SK-N-SH (cell line): ENCODE results near the gene AURKB. TPM values are rescaled to one million over a fixed set of nuclear protein-coding genes. Genes with fewer than 3 reads are reported as not detected.

Source experiments
- CTCF ChIA-PET: fragments of 300-600, 350-600 bp; formaldehyde crosslinking; extraction: SDS; loops from one replicate; lab custom pipeline; 2021; lab: Yijun Ruan, JAX
- POLR2A ChIA-PET: fragments of 350-600 bp; sonication (Branson Sonifier 250); formaldehyde crosslinking; extraction: SDS; loops from one replicate; lab custom pipeline; 2020; ENCODE audit warnings: antibody characterized with exemption, inconsistent platforms; lab: Yijun Ruan, JAX
- DNase-seq: peaks from one replicate; pipeline ENCODE4 v3.0.0; 2012
- H2AFZ ChIP-seq: fragments of 200-600 bp; sonication (generic); 2 replicates; pipeline ENCODE4 v1.8.1; 2016; ENCODE audit warnings: antibody characterized with exemption, mild to moderate bottlenecking, low read depth
- H3F3A ChIP-seq: fragments of 200-600 bp; sonication (generic); replicated peaks from 2 replicates; pipeline ENCODE3; 2016; ENCODE audit warnings: antibody characterized with exemption, mild to moderate bottlenecking; ENCODE audit not compliant: insufficient read depth
- H3K27ac ChIP-seq, 2 experiments: fragments of 200-500 bp in 1 of 2; fragments of 200-600 bp in 1 of 2; sonication (Bioruptor generic) in 1 of 2; sonication (generic), shearing (Covaris generic) in 1 of 2; 2 replicates each; pipeline versions ENCODE4 v1.5.1 to v1.6.1; 2014 to 2016; ENCODE audit warnings: low read depth in 2 of 2, inconsistent platforms in 1 of 2, low read length in 1 of 2, mild to moderate bottlenecking in 1 of 2, mixed read lengths in 1 of 2
- H3K27me3 ChIP-seq: fragments of 200-600 bp; sonication (generic), shearing (Covaris generic); 2 replicates; pipeline ENCODE4 v1.6.1; 2016; ENCODE audit warnings: mixed run types; ENCODE audit not compliant: insufficient read depth
- H3K36me3 ChIP-seq, 2 experiments: fragments of 200-500 bp in 1 of 2; fragments of 200-600 bp in 1 of 2; sonication (Bioruptor generic) in 1 of 2; sonication (generic) in 1 of 2; replicated peaks in 1 of 2; 2 replicates each; pipeline versions ENCODE3 to v1.5.1; 2014 to 2016; ENCODE audit warnings: low read length in 1 of 2, mild to moderate bottlenecking in 1 of 2; ENCODE audit not compliant: insufficient read depth in 2 of 2, control insufficient read depth in 1 of 2
- H3K4me1 ChIP-seq, 2 experiments: fragments of 200-500 bp in 1 of 2; fragments of 200-600 bp in 1 of 2; sonication (Bioruptor generic) in 1 of 2; sonication (generic), shearing (Covaris generic) in 1 of 2; 2 replicates each; pipeline versions ENCODE4 v1.5.1 to v1.6.1; 2014 to 2016; ENCODE audit warnings: low read depth in 1 of 2, low read length in 1 of 2, mixed run types in 1 of 2; ENCODE audit not compliant: insufficient read depth in 2 of 2, control insufficient read depth in 1 of 2
- H3K4me2 ChIP-seq: fragments of 200-600 bp; sonication (generic), shearing (Covaris generic); 2 replicates; pipeline ENCODE4 v1.6.1; 2017; ENCODE audit warnings: mixed run types
- H3K4me3 ChIP-seq, 2 experiments: fragments of 200-500 bp in 1 of 2; fragments of 200-600 bp in 1 of 2; sonication (Bioruptor generic) in 1 of 2; sonication (generic), shearing (Covaris generic) in 1 of 2; 2 replicates each; pipeline versions ENCODE4 v1.5.1 to v1.8.1; 2014 to 2016; ENCODE audit warnings: low read depth in 2 of 2, inconsistent platforms in 1 of 2, low read length in 1 of 2, mild to moderate bottlenecking in 1 of 2, mixed read lengths in 1 of 2, moderate library complexity in 1 of 2
- H3K79me2 ChIP-seq: fragments of 200-600 bp; sonication (generic); 2 replicates; pipeline ENCODE4 v1.8.1; 2017; ENCODE audit warnings: mild to moderate bottlenecking; ENCODE audit not compliant: insufficient read depth
- H3K9ac ChIP-seq: fragments of 200-600 bp; sonication (generic); 2 replicates; pipeline ENCODE4 v1.6.1; 2017; ENCODE audit warnings: mixed run types
- H3K9me2 ChIP-seq: fragments of 200-600 bp; sonication (generic); 2 replicates; pipeline ENCODE4 v1.6.1; 2017; ENCODE audit warnings: mixed run types
- H3K9me3 ChIP-seq: fragments of 200-600 bp; sonication (generic); 2 replicates; pipeline ENCODE4 v1.6.1; 2017; ENCODE audit warnings: mixed run types, mild to moderate bottlenecking, moderate library complexity
- H4K20me1 ChIP-seq: fragments of 200-600 bp; sonication (generic); 2 replicates; pipeline ENCODE4 v1.6.1; 2017; ENCODE audit warnings: mild to moderate bottlenecking, mixed run types; ENCODE audit not compliant: insufficient read depth
- CTCF ChIP-seq: fragments of 200-600 bp; sonication (generic); IDR thresholded peaks from 2 replicates; pipeline ENCODE4 v1.6.1; 2017; ENCODE audit warnings: antibody characterized with exemption, mild to moderate bottlenecking, moderate library complexity
- GATA2 ChIP-seq: sonication (generic); formaldehyde crosslinking; IDR thresholded peaks from 2 replicates; pipeline ENCODE4 v1.5.0; 2020; ENCODE audit warnings: mild to moderate bottlenecking, missing genetic modification reagents
- POLR2AphosphoS5 ChIP-seq: IDR thresholded peaks from 2 replicates; pipeline ENCODE4 v1.6.1; 2012; ENCODE audit warnings: low read depth, low read length
- RAD21 ChIP-seq: IDR thresholded peaks from 2 replicates; pipeline ENCODE4 v1.6.1; 2012; ENCODE audit warnings: mild to moderate bottlenecking, low read length
- RCOR1 ChIP-seq: fragments of 150-350 bp; IDR thresholded peaks from 2 replicates; pipeline ENCODE4 v1.6.1; 2017; ENCODE audit warnings: antibody characterized with exemption, low read length
- SIN3A ChIP-seq: IDR thresholded peaks from 2 replicates; pipeline ENCODE4 v1.6.1; 2012; ENCODE audit warnings: low read depth, mild to moderate bottlenecking, low read length, moderate library complexity, borderline replicate concordance
- TAF1 ChIP-seq: IDR thresholded peaks from 2 replicates; pipeline ENCODE4 v1.6.1; 2012; ENCODE audit warnings: low read depth, mild to moderate bottlenecking, low read length, moderate library complexity, borderline replicate concordance
- YY1 ChIP-seq: IDR thresholded peaks from 2 replicates; pipeline ENCODE4 v1.4.0; 2012; ENCODE audit warnings: low read depth, mild to moderate bottlenecking
- WGBS: methylation state at CpG from one replicate; pipeline ENCODE4 v1.1.6; 2017; ENCODE audit warnings: low lambda C conversion rate; 5-methylcytosine and 5-hydroxymethylcytosine counted together
- polyA plus RNA-seq, 3 experiments: library from polyadenylated mRNA; depleted of rRNA; stranded (reverse); fragments of >200 nt; gene quantifications; 2 replicates each; pipeline ENCODE4 v1.2.3, GENCODE V29; 2012
- TF ChIP-seq, protein P1 (sequence below): fragments of 150-350 bp; IDR thresholded peaks from 2 replicates; pipeline ENCODE4 v1.6.1; 2016; ENCODE audit warnings: mild to moderate bottlenecking, low read depth, low read length
- TF ChIP-seq, protein P2 (sequence below): IDR thresholded peaks from 2 replicates; pipeline ENCODE4; 2012
- TF ChIP-seq, protein P3 (sequence below): fragments of 150-350 bp; IDR thresholded peaks from 2 replicates; pipeline ENCODE4 v1.6.1; 2017; ENCODE audit warnings: antibody characterized with exemption, low read length, low read depth, borderline replicate concordance
- TF ChIP-seq, protein P4 (sequence below): IDR thresholded peaks from 2 replicates; pipeline ENCODE4 v1.4.0; 2012; ENCODE audit warnings: low read depth, borderline replicate concordance

AURKB gene
- polyA plus RNA-seq, 1 of the 3 experiments (the other 2 are of a cell fraction): 43.9 TPM

GRCh38 chr17:8175795-8176196 lies 34.6 kb downstream of the AURKB start (continued):
- TF ChIP-seq CTCF (no peak), SIN3A (no peak), POLR2AphosphoS5 (no peak)

DNA sequence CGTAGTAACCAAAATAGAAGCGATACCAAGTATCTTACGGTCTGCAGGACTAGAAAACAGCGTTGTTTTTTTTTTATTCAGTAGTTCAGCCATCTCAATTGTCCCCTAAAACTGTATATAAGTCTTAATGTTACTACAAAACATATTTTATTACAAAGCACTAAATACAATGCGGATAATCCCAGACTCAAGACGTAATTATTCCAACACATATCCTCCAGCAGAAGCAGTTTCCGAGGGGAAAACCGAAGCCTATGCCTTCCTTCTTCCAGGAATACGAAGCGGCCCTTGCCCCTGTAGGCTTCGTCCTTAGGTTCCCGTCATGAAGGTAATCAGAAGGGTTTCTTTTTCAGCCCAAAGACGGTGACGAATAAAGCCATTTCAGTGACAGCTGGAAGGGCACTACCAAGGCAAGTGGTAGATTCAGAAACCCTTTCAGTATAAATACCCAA lies 36.5 kb downstream of the AURKB start:
- Histone ChIP-seq H3K4me1 (peaks cover 6 to 28% of the 10 kb centered on the region in 2 experiments; a peak in 2 of 4 replicates), H2AFZ (peak overlapping the region; percentile 57), H3K27me3 (no peaks in the 10 kb centered on the region), H3K27ac (peak overlapping the region; percentile 97 to 98), H3K36me3 (no peaks in the 10 kb centered on the region), H3K9me3 (no peaks in the 10 kb centered on the region), H3K9ac (peak overlapping the region; percentile 82), H3K9me2 (no peaks in the 10 kb centered on the region), H3K79me2 (peaks cover 9% of the 10 kb centered on the region), H4K20me1 (no peaks in the 10 kb centered on the region), H3K4me3 (peak overlapping the region; percentile 38 to 54), H3F3A (peaks cover 21% of the 10 kb centered on the region), H3K4me2 (peak overlapping the region; percentile 87)
- no peak for DNase-seq
- ChIA-PET CTCF (interaction anchor here (0.9 to 2.0 kb wide), 7 partner anchors 10 to 35 kb away, joined by 3 to 9 read pairs (median 5); no protein-coding TSS in a partner anchor), POLR2A (interaction anchor here (0.6 to 1.3 kb wide), 24 partner anchors 10 to 121 kb away, joined by 3 to 36 read pairs (median 6); partner anchors contain the start of genes AURKB, BORCS6, CTC1 and HES7)
- 7% methylated on average over 14 of the region's 14 CpGs for WGBS
- 0 out of 2 replicates have a peak, but pooled peaks have one; percentile 25 for TF ChIP-seq YY1
- TF ChIP-seq, protein P1, sequence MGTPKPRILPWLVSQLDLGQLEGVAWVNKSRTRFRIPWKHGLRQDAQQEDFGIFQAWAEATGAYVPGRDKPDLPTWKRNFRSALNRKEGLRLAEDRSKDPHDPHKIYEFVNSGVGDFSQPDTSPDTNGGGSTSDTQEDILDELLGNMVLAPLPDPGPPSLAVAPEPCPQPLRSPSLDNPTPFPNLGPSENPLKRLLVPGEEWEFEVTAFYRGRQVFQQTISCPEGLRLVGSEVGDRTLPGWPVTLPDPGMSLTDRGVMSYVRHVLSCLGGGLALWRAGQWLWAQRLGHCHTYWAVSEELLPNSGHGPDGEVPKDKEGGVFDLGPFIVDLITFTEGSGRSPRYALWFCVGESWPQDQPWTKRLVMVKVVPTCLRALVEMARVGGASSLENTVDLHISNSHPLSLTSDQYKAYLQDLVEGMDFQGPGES: no peak

DNA sequence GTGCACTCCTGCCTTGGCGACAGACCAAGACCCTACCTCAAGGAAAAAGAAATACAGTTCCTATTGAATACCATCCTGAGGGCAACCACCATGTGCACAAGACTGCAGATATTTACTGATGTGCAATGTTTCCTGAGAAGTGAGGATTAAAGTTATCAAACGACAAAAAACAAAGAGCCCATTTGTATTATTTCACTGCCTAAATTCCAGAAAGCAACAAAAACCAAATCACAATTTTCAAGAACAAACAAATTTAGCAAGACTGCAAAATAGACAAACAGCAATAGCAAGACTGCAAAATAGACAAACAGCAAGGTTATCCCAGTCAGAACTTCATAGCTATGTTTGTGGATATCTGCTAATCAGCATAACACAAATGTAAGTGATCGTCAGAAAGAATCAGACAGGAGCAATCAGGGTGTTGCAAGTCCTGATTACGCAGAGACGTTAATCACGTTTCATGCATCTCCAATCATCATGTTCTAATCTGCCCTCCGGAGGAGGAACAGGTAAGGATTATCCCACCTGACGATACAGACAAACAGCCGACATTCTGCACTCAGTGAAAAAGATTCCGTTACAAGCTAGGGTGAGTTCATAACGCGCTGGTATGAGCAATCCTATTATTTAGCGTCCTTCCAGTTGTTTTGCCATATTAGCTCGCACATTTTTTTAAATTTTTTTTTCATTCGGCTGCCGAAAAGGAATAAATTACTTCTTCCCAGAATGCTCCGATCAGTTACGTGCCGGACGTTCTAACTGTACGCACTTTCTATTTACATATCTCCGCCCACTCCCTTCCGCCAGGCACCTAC lies 37.1 kb downstream of the AURKB start:
- Histone ChIP-seq H3K4me3 (peak overlapping the region; percentile 38 to 54), H3K9ac (peak overlapping the region; percentile 82), H2AFZ (peak overlapping the region; percentile 57; the same call in 1 of the 2 replicates), H3K9me2 (no peaks in the 10 kb centered on the region), H3K4me2 (peak overlapping the region; percentile 87), H3K4me1 (peaks cover 6 to 28% of the 10 kb centered on the region in 2 experiments; a peak in 2 of 4 replicates), H3K27ac (peak overlapping the region; percentile 97 to 98), H3K36me3 (no peaks in the 10 kb centered on the region), H3K9me3 (no peaks in the 10 kb centered on the region), H3K27me3 (no peaks in the 10 kb centered on the region), H3F3A (peaks cover 21% of the 10 kb centered on the region), H3K79me2 (peaks cover 9% of the 10 kb centered on the region), H4K20me1 (no peaks in the 10 kb centered on the region)
- CTCF ChIA-PET: interaction anchor here (0.7 to 2.0 kb wide), 8 partner anchors 9 to 113 kb away, joined by 3 to 9 read pairs (median 4); no protein-coding TSS in a partner anchor
- WGBS: 1% methylated on average over 23 of the region's 23 CpGs
- DNase-seq: peak; percentile 77
- POLR2A ChIA-PET: interaction anchor here (0.6 to 1.3 kb wide), 30 partner anchors 9 to 122 kb away, joined by 3 to 36 read pairs (median 5); partner anchors contain the start of genes AURKB, BORCS6, CTC1 and HES7
- TF ChIP-seq GATA2 (CRISPR knock-in tag) (peak; percentile 81), RCOR1 (no peak; the same call in 1 of the 2 replicates), TAF1 (peak; percentile 70), RAD21 (no peak)
- TF ChIP-seq, protein P2, sequence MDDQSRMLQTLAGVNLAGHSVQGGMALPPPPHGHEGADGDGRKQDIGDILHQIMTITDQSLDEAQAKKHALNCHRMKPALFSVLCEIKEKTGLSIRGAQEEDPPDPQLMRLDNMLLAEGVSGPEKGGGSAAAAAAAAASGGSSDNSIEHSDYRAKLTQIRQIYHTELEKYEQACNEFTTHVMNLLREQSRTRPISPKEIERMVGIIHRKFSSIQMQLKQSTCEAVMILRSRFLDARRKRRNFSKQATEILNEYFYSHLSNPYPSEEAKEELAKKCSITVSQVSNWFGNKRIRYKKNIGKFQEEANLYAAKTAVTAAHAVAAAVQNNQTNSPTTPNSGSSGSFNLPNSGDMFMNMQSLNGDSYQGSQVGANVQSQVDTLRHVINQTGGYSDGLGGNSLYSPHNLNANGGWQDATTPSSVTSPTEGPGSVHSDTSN: peak; percentile 81
- TF ChIP-seq, protein P3, sequence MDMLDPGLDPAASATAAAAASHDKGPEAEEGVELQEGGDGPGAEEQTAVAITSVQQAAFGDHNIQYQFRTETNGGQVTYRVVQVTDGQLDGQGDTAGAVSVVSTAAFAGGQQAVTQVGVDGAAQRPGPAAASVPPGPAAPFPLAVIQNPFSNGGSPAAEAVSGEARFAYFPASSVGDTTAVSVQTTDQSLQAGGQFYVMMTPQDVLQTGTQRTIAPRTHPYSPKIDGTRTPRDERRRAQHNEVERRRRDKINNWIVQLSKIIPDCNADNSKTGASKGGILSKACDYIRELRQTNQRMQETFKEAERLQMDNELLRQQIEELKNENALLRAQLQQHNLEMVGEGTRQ: no peak
- TF ChIP-seq, protein P1: no peak
- TF ChIP-seq, protein P4, sequence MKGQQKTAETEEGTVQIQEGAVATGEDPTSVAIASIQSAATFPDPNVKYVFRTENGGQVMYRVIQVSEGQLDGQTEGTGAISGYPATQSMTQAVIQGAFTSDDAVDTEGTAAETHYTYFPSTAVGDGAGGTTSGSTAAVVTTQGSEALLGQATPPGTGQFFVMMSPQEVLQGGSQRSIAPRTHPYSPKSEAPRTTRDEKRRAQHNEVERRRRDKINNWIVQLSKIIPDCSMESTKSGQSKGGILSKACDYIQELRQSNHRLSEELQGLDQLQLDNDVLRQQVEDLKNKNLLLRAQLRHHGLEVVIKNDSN: 0 out of 2 replicates have a peak, but pooled peaks have one; percentile 8
